HL-60/S4 treated with phorbol 12-myristate 13-acetate at 8.2 ng/mL for 4 days and 3 days (cell line): ENCODE measurements around the gene TCIRG1.
"Not testable (repeated sequence)": the region's sequence is repeated elsewhere in the genome, so short reads cannot be mapped to it uniquely, and the experiment has no call there.

Experiments
- in situ Hi-C: fragments of 300-500 bp; cut with MboI; formaldehyde crosslinking; loops from 2 replicates; pipeline ENCODE4 v1.15.0; 2022; ENCODE audit warnings: low sequenced_read_pairs

The TCIRG1 gene

GRCh38 chr11:68038718-68039525 lies at the start of gene TCIRG1:
TCIRG1 (plus strand) TSS chr11:68039025; CDS start chr11:68041272, 2,247 bp downstream.
- in situ Hi-C loops, result no loop called here

GRCh38 chr11:67990546-67991346 lies 48.1 kb upstream of the TCIRG1 start:
- in situ Hi-C loops, result not testable (repeated sequence)

GRCh38 chr11:67991347-67992121 lies 47.3 kb upstream of the TCIRG1 start:
- in situ Hi-C loops, result not testable (repeated sequence)

- in situ Hi-C loops, result not testable (repeated sequence)
Observed at GRCh38 chr11:67993821-67994220, 45.0 kb upstream of the TCIRG1 start.

- in situ Hi-C loops, result not testable (repeated sequence)
Observed at GRCh38 chr11:67994387-67994786, 44.4 kb upstream of the TCIRG1 start.

- in situ Hi-C loops, result not testable (repeated sequence)
Observed at GRCh38 chr11:67995129-67995528, 43.7 kb upstream of the TCIRG1 start.

- in situ Hi-C loops, result not testable (repeated sequence)
Observed at GRCh38 chr11:67995579-67995978, 43.2 kb upstream of the TCIRG1 start.

- in situ Hi-C loops, result no loop called here
Observed at GRCh38 chr11:67996051-67996450, 42.8 kb upstream of the TCIRG1 start.

GRCh38 chr11:67996622-67997474 lies 42.0 kb upstream of the TCIRG1 start:
- in situ Hi-C loops, result no loop called here

- in situ Hi-C loops, result no loop called here
Observed at GRCh38 chr11:67997475-67997921, 41.3 kb upstream of the TCIRG1 start.

- in situ Hi-C loops, result no loop called here
Observed at GRCh38 chr11:67998150-67999045, 40.4 kb upstream of the TCIRG1 start.

GRCh38 chr11:67999201-67999629 lies 39.6 kb upstream of the TCIRG1 start:
- in situ Hi-C loops, result no loop called here

- in situ Hi-C loops, result no loop called here
Observed at GRCh38 chr11:67999704-68000103, 39.1 kb upstream of the TCIRG1 start.

GRCh38 chr11:68002575-68002937 lies 36.3 kb upstream of the TCIRG1 start:
- in situ Hi-C loops, result no loop called here

- in situ Hi-C loops, result no loop called here
Observed at GRCh38 chr11:68002938-68003845, 35.6 kb upstream of the TCIRG1 start.

- in situ Hi-C loops, result no loop called here
Observed at GRCh38 chr11:68003846-68004550, 34.8 kb upstream of the TCIRG1 start, which contains the start of gene UNC93B1. UNC93B1 (minus strand) TSS chr11:68004097; CDS start chr11:68004043, 54 bp downstream.

GRCh38 chr11:68004551-68005335 lies 34.1 kb upstream of the TCIRG1 start:
- in situ Hi-C loops, result no loop called here
